Stimulated activated CD4-positive, alpha-beta T cell treated with anti-CD3 and anti-CD28 coated beads, Interleukin-15, amount 100 ng/mL, for 48 hours (primary cell): ENCODE results near the gene NFILZ.
A peak's percentile ranks its signal among the peaks of the same experiment; 100 is the strongest.

Experiments used
- DNase-seq, 2 donors: peaks; one replicate each; pipeline ENCODE4 v3.0.0-alpha.2; 2020; ENCODE audit warnings: low read depth in 2 of 2

The NFILZ gene

DNA sequence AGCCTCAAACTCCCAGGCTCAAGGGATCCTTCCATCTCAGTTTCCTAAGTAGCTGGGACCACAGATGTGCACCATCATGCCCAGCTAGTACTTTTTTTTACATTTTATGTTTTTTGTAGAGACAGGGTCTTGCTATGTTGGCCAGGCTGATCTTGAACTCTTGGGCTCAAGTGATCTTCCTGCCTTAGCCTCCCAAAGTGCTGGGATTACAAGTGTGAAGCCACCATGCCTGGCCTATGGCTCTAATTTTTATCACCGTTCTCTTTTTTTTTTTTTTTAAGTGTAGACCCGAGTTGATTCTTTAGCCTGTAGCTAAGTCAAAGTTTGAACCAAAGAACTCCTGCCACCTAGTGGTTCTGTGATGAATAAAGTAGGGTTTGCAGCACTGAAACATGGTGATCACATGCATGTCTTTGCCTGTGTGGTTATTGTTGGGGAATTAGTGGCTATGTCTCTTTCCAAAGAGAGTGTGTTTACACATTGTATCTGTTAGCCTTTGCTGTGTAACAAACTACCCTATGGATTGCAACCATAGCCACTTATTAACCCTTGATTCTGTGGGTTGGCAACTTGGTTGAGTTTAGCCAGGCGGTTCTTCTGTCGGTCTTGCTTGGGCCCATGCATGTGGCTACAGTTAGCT, 11.6 kb downstream of the NFILZ start:
- DNase-seq: no peak

DNA sequence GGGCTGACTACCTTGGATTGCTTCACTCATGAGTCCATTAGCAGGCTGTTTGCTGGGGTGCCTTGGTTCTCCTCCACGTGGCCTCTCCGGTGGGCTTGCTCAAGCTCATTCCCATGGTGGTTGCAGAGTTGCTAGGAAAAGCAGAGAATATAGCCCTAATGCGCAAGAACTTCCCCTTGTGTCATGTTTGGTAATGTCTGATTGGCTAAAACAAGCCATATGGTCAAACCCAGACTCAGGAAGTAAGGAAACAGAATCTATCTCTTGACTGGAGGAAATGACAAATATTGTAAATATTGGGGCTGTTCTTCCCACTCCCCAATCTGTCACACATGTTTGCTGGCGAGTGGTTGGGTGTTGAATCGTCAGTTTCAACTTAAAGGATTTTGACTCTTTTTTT, 12.1 kb downstream of the NFILZ start:
- no peak for DNase-seq

DNA sequence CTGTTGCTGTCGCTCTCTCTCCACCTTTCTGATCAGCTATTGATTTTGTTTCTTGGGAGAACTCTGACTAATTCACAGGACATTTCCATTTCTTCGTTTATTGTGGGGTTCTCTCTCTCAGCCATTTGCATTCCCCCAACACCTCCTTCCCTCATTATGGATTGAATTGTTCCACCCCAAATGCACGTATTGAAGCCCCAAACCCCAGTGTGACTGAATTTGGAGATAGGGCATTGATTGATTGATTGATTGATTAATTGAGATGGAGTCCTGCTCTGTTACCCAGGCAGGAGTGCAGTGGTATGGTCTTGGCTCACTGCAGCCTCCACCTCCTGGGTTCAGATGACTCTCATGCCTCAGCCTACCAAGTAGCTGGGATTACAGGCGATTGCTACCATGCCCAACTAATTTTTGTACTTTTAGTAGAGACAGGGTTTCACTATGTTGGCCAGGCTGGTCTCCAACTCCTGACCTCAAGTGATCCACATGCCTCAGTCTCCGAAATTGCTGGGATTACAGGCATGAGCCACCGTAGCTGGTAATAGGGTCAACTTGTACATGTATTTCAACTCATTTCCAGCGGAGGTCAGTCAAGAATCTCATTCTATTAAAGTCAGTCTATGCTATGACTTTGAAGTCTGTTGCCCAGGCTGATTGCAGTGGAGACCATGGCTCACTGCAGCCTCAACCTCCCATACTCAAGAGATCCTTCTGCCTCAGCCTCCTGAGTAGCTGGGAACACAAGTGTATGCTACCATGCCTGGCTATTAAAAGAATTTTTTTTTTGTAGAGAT, 13.6 kb downstream of the NFILZ start:
- DNase-seq: no peak

DNA sequence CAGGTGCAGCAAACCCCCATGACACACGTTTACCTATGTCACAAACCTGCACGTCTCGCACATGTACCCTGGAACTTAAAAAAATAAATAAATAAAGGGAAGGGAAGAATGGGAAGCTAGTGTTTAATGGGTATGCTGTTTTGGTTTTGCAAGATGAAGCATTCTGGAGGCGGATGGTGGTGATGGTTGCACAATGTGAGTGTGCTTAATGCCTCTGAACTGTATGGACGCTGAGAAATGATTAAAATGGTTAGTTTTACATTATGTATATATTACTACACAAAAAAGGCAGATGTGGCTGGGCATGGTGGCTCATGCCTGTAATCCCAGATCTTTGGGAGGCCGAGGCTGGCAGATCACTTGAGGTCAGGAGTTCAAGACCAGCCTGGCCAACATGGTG, 17.8 kb downstream of the NFILZ start:
- no peak for DNase-seq

DNA sequence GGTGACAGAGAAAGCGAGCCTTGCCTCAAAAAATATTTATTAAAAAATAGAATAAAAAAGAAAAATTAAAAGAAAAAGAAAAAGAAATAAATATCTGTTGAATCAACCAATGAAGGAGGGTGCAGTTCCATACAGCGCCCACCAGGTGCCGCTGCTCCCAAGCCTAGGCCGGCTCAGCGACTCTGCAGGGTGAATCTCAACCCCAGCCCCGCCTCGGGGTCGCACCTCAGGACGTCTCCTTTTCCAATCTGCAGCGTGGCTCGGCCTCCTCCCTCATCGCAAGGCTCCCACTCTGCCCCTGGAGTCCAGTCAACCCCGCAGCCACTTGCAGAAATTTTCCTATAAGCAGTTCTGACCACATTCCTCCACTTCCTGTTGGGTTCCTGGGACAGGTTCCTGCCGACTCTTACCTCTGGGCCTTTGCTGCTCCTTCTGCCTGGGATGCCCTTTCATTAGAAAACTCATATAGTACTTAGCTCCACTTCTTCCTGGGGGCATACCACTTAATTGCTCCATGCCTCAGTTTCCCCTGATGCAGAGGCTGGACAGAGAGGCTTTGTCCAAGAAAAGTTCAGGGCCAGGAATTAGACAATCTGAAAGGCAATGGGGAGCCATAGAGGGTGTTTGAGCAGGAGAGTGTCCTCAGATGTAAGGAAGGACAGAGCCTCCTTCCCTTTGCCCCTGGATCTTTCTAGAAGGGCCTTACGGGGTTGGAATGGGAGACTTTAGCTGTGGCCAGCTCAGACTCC, 24.3 kb downstream of the NFILZ start:
- peak; percentile 30 to 50 for DNase-seq

DNA sequence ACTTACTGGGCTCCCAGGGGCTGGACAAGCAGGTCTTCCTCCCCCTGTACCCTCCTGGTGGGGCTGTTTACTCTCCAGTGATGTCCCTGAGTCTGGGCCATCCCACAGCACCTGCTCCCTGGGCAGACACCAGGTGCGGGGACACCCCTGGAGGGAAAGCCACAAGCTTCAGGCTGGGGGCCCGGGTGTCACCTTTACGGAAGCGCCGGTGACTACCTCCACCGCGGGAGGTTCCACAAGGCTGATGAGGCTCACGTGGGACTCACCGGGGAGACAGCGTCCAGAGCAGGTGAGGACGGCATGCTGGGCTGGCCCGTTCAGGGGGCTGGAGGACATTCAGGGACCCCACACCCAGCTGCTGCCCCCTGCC, 24.9 kb downstream of the NFILZ start:
- DNase-seq: peak in 1 of 2 donors; percentile 14

DNA sequence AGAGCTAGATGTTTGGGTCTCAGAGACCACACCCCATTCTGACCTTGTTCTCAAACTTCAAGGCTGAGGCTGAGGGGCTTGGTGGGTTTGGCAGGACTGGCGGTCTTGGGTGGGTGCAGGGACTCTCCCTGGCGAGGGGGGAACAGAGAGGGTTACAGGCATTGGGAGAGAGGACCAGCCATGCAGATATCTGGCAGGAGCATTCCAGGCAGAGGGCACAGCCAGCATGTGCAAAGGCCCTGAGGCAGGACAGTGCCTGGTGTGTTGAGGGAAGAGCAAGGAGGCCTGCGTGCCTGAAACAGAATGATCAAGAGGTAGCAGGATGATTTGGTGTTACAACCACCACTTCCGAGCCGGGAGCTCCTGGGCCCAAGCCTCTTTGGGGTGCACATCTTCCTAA, 27.4 kb downstream of the NFILZ start:
- no peak for DNase-seq

DNA sequence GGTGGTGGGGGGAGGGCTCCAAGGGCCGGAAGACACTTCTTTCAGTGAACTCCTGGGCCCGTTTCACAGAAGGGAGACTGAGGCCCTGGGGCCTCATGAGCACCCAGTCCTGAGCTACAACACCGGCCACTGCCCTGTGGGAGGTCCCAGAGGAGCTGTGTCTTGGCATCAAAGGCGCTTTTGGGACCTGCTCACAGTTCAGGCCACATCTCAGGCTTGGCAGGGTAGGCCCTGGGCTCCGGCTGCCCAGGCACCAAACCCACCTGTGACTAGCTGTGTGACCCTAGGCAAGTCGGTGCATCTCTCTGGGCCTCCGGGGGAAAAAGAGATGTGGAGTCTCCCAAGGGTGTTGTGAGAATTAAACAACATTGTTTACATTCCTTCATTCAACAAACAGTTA, 29.5 kb downstream of the NFILZ start:
- DNase-seq: no peak

DNA sequence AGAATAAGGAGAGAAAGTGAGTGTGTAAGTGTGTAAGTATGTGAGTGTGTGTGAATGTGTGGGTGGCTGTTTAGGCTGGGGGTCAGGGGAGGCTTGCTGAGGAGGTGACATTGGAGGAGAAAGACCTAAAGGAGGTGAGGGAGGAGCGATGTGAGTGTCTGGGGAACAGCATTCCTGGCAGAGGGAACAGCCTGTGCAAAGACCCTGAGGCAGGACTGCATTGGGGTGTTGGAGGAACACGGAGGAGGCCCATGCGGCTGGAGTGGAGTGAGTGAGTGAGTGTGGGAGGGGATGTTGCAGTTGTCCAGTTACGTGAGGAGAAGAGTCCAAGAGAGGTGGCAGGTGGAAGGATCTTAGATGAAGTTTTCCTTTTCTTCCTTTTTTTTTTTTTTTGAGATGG, 31.8 kb downstream of the NFILZ start:
- no peak for DNase-seq

DNA sequence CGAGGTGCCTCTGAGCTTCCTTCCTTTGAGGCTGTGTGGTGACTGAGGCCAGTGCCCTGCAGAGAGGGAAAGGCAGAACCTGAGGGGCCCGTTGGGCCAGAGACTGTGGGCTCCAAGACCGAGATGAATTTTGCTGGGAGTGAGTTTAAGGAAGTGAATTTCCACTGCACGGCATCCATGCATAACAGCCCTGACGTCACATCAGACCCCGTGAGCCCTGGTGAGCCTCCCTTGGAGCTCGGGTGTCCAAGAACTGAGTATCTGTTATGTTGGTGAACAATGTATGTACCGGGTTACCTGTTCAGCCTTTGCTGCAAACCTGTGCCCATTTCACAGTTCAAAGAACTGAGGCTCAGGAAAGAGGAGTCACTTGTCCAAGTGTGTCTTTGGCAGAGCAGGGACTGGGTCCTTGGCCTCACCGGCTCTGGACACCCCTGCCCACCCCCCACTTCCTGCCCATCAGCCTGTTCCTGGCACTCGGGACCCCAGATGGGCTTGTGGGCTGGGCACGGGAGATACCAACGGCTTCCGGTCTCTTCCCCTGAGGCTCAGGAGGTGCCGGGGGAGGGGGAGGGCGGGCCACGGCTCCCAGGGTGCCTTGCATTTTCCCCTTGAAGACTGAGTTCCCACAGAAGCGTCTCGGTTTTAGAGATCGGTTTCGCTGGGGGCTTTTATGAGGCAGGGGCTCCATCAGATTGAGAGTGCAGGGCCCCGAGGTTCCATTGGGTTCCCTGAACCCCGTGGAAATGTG, 33.7 kb downstream of the NFILZ start:
- DNase-seq: peak in 1 of 2 donors; percentile 21

DNA sequence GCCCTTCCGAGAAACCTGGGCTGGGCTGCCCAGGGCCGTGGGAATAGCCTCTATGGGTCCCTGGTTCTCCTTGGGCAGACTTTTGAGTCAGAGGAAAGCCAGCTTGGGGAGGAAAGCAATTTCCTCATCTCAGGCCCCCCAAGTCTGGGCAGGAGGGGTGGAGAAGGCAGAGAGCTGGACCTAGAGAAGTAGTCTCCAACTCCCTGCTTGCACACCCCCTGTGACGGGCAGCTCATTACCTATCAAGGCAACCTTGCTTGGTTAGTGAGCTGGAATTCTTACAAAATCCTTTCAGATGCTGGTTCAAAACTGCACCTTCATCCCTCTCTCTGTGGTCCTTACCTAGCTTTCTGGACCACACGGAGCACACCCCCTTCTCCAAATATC, 34.2 kb downstream of the NFILZ start:
- DNase-seq: no peak

DNA sequence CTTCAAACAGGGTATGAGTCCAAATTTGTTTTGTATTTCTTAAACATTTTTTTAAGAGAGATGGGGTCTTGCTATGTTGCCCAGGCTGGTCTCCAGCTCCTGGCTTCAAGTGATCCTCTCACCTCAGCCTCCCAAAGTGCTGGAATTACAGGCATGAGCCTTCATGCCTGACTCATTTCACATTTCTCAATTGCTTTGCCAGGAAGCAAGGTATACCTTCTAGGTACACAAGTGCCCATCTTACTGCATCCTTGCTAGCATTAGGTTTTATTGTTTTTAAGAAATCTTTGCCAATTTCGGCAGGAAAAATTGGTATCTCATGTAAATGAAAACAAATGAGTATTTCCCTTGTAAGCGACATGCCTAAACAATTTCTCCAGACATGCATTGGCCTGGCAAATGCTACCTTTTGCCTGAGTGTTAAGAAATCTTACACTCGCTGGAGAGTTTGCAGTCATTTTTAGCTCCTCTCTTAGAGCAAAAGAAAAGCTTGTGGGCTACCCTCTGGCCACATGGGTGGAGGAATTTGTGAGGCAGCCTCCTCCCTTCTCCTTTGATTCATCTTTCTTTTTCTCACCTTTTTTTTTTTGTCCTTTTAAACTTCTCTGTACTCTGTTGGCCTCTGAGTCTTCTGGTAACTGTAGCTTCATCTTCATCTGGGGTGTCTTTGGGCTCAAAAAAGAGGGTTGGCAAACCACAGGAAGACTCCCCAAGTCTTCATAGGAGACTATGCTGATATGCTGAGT, 35.2 kb downstream of the NFILZ start:
- DNase-seq: no peak

DNA sequence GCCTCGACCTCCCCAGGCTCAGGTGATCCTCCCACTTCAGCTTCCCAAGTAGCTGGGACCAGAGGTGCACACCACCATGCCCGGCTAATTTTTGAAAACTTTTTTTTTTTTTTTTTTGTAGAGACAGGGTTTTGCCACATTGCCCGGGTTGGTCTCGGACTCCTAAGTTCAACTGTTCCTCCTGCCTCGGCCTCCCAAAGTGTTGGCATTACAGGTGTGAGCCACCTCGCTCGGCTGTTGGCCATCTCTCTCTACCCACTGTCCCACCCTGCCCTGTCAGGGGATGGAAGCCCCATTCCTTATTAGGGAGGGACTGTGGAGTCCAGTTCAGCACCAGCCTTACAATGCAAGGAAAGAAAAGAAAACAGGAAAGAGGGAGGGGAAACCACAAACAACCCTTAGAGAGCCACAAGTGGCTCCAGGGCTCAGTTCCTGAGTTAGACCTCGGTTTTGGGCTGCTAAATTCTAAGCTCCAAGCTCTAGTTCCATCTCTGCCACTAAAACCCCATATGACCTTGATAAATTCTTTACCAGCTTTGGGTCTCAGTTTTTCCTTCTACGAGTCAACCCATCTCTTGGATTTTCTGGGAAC, 36.5 kb downstream of the NFILZ start:
- no peak for DNase-seq

DNA sequence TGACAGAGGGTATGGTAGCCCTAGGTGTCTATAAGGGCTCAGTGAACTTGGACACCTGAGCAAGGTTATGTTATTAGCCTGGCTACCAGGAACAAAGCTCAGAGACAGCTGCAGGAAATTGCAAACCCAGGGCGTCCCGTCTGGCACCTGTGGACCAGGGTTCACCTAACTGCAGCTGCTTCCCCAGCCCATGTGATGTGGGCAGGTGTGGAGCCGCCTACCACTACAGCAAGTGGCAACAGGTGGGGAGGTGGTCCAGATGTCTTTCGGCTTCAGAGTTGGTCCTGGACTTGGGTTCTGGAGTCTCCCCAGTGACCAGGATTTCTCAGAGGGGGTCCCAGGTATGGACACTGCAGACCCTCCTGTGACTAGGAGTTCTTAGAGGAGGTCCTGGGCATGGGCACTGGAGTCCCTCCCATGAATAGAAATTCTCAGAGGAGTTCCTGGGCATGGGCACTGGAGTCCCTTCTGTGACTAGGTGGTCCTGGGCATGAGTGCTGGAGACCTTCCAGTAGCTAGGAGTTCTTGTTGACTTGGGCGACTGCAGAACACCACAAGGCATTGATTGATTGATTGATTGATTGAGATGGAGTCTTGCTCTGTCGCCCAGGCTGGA, 43.0 kb downstream of the NFILZ start:
- DNase-seq: no peak

DNA sequence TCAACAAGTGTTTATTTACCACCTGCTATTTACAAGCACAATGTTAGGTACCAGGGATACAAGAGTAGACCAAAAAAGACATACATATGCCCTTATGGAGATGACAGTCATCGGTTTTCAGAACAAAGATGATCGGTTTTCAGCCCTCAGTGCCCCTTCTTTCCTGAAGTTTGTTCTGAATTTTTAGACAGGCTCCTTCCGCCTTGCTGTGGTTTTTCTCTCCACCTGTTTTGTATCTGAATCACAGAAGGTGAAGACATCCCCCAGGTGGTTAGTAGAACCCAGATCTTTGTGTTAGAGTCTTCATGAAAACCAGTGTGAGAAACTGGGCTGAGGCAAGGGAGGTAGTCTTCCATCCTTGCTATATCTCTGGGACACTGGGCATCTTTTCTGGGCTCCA, 44.6 kb downstream of the NFILZ start:
- no peak for DNase-seq

DNA sequence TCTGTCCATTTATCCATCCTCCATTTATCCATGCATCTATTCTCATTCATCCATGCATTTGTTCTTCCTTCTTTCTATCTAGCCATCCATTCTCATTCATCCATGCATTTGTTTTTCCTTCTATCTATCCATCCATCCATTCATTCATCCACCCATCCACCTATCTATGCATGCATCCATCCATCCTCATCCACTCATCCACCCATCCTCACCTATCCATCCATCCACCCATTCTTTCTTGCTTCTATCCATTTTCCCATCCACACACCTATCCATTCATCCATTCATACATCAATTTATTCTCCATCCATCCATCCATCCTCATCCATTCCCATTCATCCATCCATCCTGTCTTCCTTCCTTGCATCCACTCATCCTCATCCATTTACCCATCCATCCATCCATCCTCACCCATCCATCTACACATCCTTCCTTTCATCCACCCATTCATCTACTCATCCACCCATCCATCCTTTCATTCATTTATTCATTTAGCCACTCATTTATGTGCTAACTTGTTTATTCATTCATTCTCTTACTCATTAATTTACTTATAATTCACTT, 47.9 kb downstream of the NFILZ start:
- DNase-seq: no peak
